ENCODE data around the gene EFNA5. TPM values are rescaled to one million over a fixed set of nuclear protein-coding genes. Genes with fewer than 3 reads are reported as not detected.

EFNA5 gene
- polyA plus RNA-seq, 1 of the 3 experiments (the other 2 are of a cell fraction), result 0.81 TPM

- TF ChIP-seq, protein P1, sequence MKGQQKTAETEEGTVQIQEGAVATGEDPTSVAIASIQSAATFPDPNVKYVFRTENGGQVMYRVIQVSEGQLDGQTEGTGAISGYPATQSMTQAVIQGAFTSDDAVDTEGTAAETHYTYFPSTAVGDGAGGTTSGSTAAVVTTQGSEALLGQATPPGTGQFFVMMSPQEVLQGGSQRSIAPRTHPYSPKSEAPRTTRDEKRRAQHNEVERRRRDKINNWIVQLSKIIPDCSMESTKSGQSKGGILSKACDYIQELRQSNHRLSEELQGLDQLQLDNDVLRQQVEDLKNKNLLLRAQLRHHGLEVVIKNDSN (IDR thresholded peaks at IDR 0.05; ENCODE audit: borderline replicate concordance, low read depth), result no peak
- no peak for TF ChIP-seq SMC3 (IDR thresholded peaks at IDR 0.05; ENCODE audit: low read depth, low read length)
- TF ChIP-seq NRF1 (IDR thresholded peaks at IDR 0.05; ENCODE audit: low read depth, low read length), result no peak
- no peak for TF ChIP-seq MAX (IDR thresholded peaks at IDR 0.05; ENCODE audit: low read depth)
- no peak for TF ChIP-seq TEAD4 (IDR thresholded peaks at IDR 0.05; ENCODE audit: borderline replicate concordance, insufficient read depth)
- no peak for TF ChIP-seq CHD2 (IDR thresholded peaks at IDR 0.05; ENCODE audit: low read length, partially characterized antibody)
Measured at GRCh38 chr5:107616213-107616612, 54.5 kb downstream of the EFNA5 start (continued).

DNA sequence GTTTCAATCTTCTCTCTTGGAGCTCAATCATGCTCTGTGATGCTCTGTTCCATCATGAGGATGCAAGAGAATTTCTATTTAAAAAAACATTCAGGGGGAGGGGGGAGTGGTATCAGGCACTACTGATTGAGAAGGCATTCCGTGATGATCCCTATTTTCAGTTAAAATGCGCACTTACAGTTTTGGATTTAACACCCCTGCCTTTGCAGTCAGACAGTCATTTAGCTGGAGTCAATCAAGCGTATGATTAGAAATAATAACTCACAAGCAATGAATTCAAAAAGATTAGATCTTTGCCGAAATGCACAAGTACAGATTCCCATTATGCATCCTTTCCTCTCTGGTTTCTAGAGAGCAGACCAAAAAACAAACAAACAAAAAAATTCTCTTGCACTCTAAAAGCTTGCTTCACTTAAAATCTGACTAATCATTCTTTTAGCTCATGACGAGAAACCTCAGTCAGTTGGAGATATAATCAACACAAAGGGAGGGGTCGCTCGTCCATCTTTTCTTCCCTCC, 55.4 kb downstream of the EFNA5 start:
- H3K9me3 ChIP-seq, result no peaks in the 10 kb centered on the region
- H3K27ac ChIP-seq (ENCODE audit: low read depth in 2 of 2, low read length in 1 of 2), result peak overlapping the region in 1 of 2 experiments; percentile 43; a peak in 2 of 4 replicates
- H3K4me1 ChIP-seq (ENCODE audit: control insufficient read depth in 1 of 2, insufficient read depth in 2 of 2, low read depth in 1 of 2, low read length in 1 of 2), result peaks cover 0 to 10% of the 10 kb centered on the region in 2 experiments; a peak in 2 of 4 replicates
- H3K36me3 ChIP-seq (replicated peaks in 1 of 2; ENCODE audit: control insufficient read depth in 1 of 2, insufficient read depth in 2 of 2, low read length in 1 of 2), result no peaks in the 10 kb centered on the region
- no peaks in the 10 kb centered on the region for H3K9me2 ChIP-seq
- no peak overlapping the region for H3K9ac ChIP-seq
- no peaks in the 10 kb centered on the region for H3K79me2 ChIP-seq (ENCODE audit: insufficient read depth)
- no peak overlapping the region for H3K4me2 ChIP-seq
- ChIA-PET CTCF (interaction anchor here (1.5 to 5.1 kb wide), 2 partner anchors 44 to 82 kb away, joined by 3 to 16 read pairs; no protein-coding TSS in a partner anchor), POLR2A (interaction anchor here (1.1 kb wide), 1 partner anchor 43 kb away, joined by 4 read pairs; no protein-coding TSS in a partner anchor)
- DNase-seq, result peak; percentile 39
- H3F3A ChIP-seq (replicated peaks; ENCODE audit: insufficient read depth), result no peaks in the 10 kb centered on the region
- peak overlapping the region in 1 of 2 experiments; percentile 19; a peak in 1 of 4 replicates for H3K4me3 ChIP-seq (ENCODE audit: low read depth in 2 of 2, low read length in 1 of 2)
- no peaks in the 10 kb centered on the region for H4K20me1 ChIP-seq (ENCODE audit: insufficient read depth)
- 64% methylated on average over 7 of the region's 7 CpGs for WGBS (ENCODE audit: low lambda C conversion rate)
- H3K27me3 ChIP-seq (ENCODE audit: insufficient read depth), result no peaks in the 10 kb centered on the region
- H2AFZ ChIP-seq (ENCODE audit: low read depth), result no peak overlapping the region
- no peak for TF ChIP-seq ZBTB33 (IDR thresholded peaks at IDR 0.05; ENCODE audit: borderline replicate concordance, low read depth)
- no peak for TF ChIP-seq TCF12 (IDR thresholded peaks at IDR 0.05)
- TF ChIP-seq YY1 (IDR thresholded peaks at IDR 0.05; ENCODE audit: low read depth), result no peak
- TF ChIP-seq TEAD4 (IDR thresholded peaks at IDR 0.05; ENCODE audit: borderline replicate concordance, insufficient read depth), result no peak
- TF ChIP-seq RFX5 (IDR thresholded peaks at IDR 0.05; ENCODE audit: low read length), result no peak
- no peak for TF ChIP-seq MXI1 (IDR thresholded peaks at IDR 0.05; ENCODE audit: low read depth, low read length)
- no peak for TF ChIP-seq IRF3 (IDR thresholded peaks at IDR 0.05; ENCODE audit: low read depth, low read length)
- TF ChIP-seq SMC3 (IDR thresholded peaks at IDR 0.05; ENCODE audit: low read depth, low read length), result no peak
- TF ChIP-seq FOXM1 (IDR thresholded peaks at IDR 0.05; ENCODE audit: low read depth), result no peak
- no peak for TF ChIP-seq PBX3 (IDR thresholded peaks at IDR 0.05)
- no peak for TF ChIP-seq CTCF (IDR thresholded peaks at IDR 0.05)
- TF ChIP-seq, protein P2, sequence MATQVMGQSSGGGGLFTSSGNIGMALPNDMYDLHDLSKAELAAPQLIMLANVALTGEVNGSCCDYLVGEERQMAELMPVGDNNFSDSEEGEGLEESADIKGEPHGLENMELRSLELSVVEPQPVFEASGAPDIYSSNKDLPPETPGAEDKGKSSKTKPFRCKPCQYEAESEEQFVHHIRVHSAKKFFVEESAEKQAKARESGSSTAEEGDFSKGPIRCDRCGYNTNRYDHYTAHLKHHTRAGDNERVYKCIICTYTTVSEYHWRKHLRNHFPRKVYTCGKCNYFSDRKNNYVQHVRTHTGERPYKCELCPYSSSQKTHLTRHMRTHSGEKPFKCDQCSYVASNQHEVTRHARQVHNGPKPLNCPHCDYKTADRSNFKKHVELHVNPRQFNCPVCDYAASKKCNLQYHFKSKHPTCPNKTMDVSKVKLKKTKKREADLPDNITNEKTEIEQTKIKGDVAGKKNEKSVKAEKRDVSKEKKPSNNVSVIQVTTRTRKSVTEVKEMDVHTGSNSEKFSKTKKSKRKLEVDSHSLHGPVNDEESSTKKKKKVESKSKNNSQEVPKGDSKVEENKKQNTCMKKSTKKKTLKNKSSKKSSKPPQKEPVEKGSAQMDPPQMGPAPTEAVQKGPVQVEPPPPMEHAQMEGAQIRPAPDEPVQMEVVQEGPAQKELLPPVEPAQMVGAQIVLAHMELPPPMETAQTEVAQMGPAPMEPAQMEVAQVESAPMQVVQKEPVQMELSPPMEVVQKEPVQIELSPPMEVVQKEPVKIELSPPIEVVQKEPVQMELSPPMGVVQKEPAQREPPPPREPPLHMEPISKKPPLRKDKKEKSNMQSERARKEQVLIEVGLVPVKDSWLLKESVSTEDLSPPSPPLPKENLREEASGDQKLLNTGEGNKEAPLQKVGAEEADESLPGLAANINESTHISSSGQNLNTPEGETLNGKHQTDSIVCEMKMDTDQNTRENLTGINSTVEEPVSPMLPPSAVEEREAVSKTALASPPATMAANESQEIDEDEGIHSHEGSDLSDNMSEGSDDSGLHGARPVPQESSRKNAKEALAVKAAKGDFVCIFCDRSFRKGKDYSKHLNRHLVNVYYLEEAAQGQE (IDR thresholded peaks at IDR 0.05; ENCODE audit: low read depth, low read length), result no peak
- no peak for TF ChIP-seq FOSL2 (IDR thresholded peaks at IDR 0.05; ENCODE audit: borderline replicate concordance, low read depth)
- TF ChIP-seq RXRA (IDR thresholded peaks at IDR 0.05; ENCODE audit: borderline replicate concordance, low read depth), result no peak
- TF ChIP-seq TAF1 (IDR thresholded peaks at IDR 0.05; ENCODE audit: borderline replicate concordance, low read depth, low read length), result no peak
- no peak for TF ChIP-seq RAD21 (IDR thresholded peaks at IDR 0.05; ENCODE audit: low read length)

Measured in SK-N-SH (cell line).